HEK293 (cell line): ENCODE results near the gene STAT3.
A peak's percentile ranks its signal among the peaks of the same experiment; 100 is the strongest.

Experiments used
- GLI2 ChIP-seq: fragments of 450-650 bp; formaldehyde crosslinking; IDR thresholded peaks from 2 replicates; pipeline ENCODE4; 2017; ENCODE audit warnings: missing biosample characterization, missing genetic modification characterization, low read depth, borderline replicate concordance
- GLIS1 ChIP-seq: fragments of 450-650 bp; formaldehyde crosslinking; IDR thresholded peaks from 2 replicates; pipeline ENCODE4 v1.5.1; 2016; ENCODE audit warnings: missing biosample characterization, missing genetic modification characterization
- HOXD13 ChIP-seq: sonication (generic); formaldehyde crosslinking; IDR thresholded peaks from 2 replicates; pipeline ENCODE4 v1.8.0; 2022; ENCODE audit warnings: missing genetic modification reagents, borderline replicate concordance
- IKZF3 ChIP-seq: fragments of 450-650 bp; IDR thresholded peaks from 2 replicates; pipeline ENCODE4 v1.5.0; 2018; ENCODE audit warnings: missing biosample characterization, mild to moderate bottlenecking, missing genetic modification characterization, moderate library complexity
- KLF10 ChIP-seq: fragments of 450-650 bp; IDR thresholded peaks from 2 replicates; pipeline ENCODE4 v1.5.1; 2018; ENCODE audit warnings: missing biosample characterization, mild to moderate bottlenecking, missing genetic modification characterization
- OSR2 ChIP-seq: fragments of 450-650 bp; formaldehyde crosslinking; IDR thresholded peaks from 2 replicates; pipeline ENCODE4 v1.5.1; 2016; ENCODE audit warnings: missing biosample characterization, missing genetic modification characterization
- RBAK ChIP-seq: fragments of 450-650 bp; formaldehyde crosslinking; IDR thresholded peaks from 2 replicates; pipeline ENCODE4 v1.5.1; 2016; ENCODE audit warnings: missing biosample characterization, missing genetic modification characterization
- SETDB1 ChIP-seq: IDR thresholded peaks from one replicate; pipeline ENCODE4 v1.6.1; 2017; ENCODE audit warnings: mild to moderate bottlenecking, low read length, moderate library complexity, mixed read lengths; ENCODE audit not compliant: insufficient read length
- YY1 ChIP-seq: fragments of 450-650 bp; formaldehyde crosslinking; IDR thresholded peaks from 2 replicates; pipeline ENCODE4 v1.5.1; 2018; ENCODE audit warnings: missing biosample characterization, missing genetic modification characterization
- ZNF112 ChIP-seq: fragments of 450-650 bp; formaldehyde crosslinking; IDR thresholded peaks from 2 replicates; pipeline ENCODE4 v1.5.0; 2017; ENCODE audit warnings: missing biosample characterization, missing genetic modification characterization
- ZNF121 ChIP-seq: fragments of 450-650 bp; formaldehyde crosslinking; IDR thresholded peaks from 2 replicates; pipeline ENCODE4 v1.5.1; 2016; ENCODE audit warnings: missing biosample characterization, missing genetic modification characterization
- ZNF239 ChIP-seq: fragments of 450-650 bp; formaldehyde crosslinking; IDR thresholded peaks from 2 replicates; pipeline ENCODE4 v1.5.1; 2016; ENCODE audit warnings: missing biosample characterization, missing genetic modification characterization
- ZNF24 ChIP-seq: fragments of 450-650 bp; formaldehyde crosslinking; IDR thresholded peaks from 2 replicates; pipeline ENCODE4 v1.5.1; 2016; ENCODE audit warnings: missing biosample characterization, missing genetic modification characterization
- ZNF302 ChIP-seq: fragments of 450-650 bp; formaldehyde crosslinking; IDR thresholded peaks from 2 replicates; pipeline ENCODE4 v1.5.1; 2016; ENCODE audit warnings: missing biosample characterization, missing genetic modification characterization, low read depth
- ZNF391 ChIP-seq: fragments of 450-650 bp; formaldehyde crosslinking; IDR thresholded peaks from 2 replicates; pipeline ENCODE4 v1.5.1; 2016; ENCODE audit warnings: low read depth, missing biosample characterization, missing genetic modification characterization, borderline replicate concordance
- ZNF394 ChIP-seq: fragments of 450-650 bp; formaldehyde crosslinking; IDR thresholded peaks from 2 replicates; pipeline ENCODE4 v1.5.1; 2016; ENCODE audit warnings: missing biosample characterization, missing genetic modification characterization, mild to moderate bottlenecking, moderate library complexity, borderline replicate concordance
- ZNF48 ChIP-seq: fragments of 450-650 bp; formaldehyde crosslinking; IDR thresholded peaks from 2 replicates; pipeline ENCODE4 v1.5.1; 2016; ENCODE audit warnings: missing biosample characterization, missing genetic modification characterization
- ZNF529 ChIP-seq: fragments of 450-650 bp; formaldehyde crosslinking; IDR thresholded peaks from 2 replicates; pipeline ENCODE4 v1.5.1; 2017; ENCODE audit warnings: missing genetic modification characterization, missing biosample characterization; ENCODE audit not compliant: insufficient replicate concordance
- ZNF561 ChIP-seq: fragments of 450-650 bp; IDR thresholded peaks from 2 replicates; pipeline ENCODE4 v1.5.1; 2018; ENCODE audit warnings: missing biosample characterization, missing genetic modification characterization, borderline replicate concordance
- ZNF629 ChIP-seq: fragments of 450-650 bp; formaldehyde crosslinking; IDR thresholded peaks from 2 replicates; pipeline ENCODE4 v1.5.1; 2017; ENCODE audit warnings: missing biosample characterization, missing genetic modification characterization
- ZNF664 ChIP-seq: fragments of 450-650 bp; formaldehyde crosslinking; IDR thresholded peaks from 2 replicates; pipeline ENCODE4 v1.5.1; 2016; ENCODE audit warnings: missing biosample characterization, missing genetic modification characterization
- ZNF701 ChIP-seq: fragments of 450-650 bp; formaldehyde crosslinking; IDR thresholded peaks from 2 replicates; pipeline ENCODE4 v1.5.1; 2016; ENCODE audit warnings: missing biosample characterization, missing genetic modification characterization
- ZNF792 ChIP-seq: fragments of 450-650 bp; formaldehyde crosslinking; IDR thresholded peaks from 2 replicates; pipeline ENCODE4 v1.5.1; 2016; ENCODE audit warnings: missing biosample characterization, missing genetic modification characterization
- TF ChIP-seq, protein P1 (sequence below): fragments of 450-650 bp; formaldehyde crosslinking; IDR thresholded peaks from 2 replicates; pipeline ENCODE4 v1.5.1; 2016; ENCODE audit warnings: missing biosample characterization, missing genetic modification characterization
- TF ChIP-seq, protein P2 (sequence below): fragments of 450-650 bp; formaldehyde crosslinking; IDR thresholded peaks from 2 replicates; pipeline ENCODE4 v1.5.1; 2016; ENCODE audit warnings: missing biosample characterization, missing genetic modification characterization
- TF ChIP-seq, protein P3 (sequence below): fragments of 450-650 bp; formaldehyde crosslinking; IDR thresholded peaks from 2 replicates; pipeline ENCODE4 v1.5.1; 2017; ENCODE audit warnings: missing biosample characterization, missing genetic modification characterization
- TF ChIP-seq, protein P4 (sequence below): fragments of 450-650 bp; formaldehyde crosslinking; IDR thresholded peaks from 2 replicates; pipeline ENCODE4 v1.5.1; 2016; ENCODE audit warnings: missing biosample characterization, missing genetic modification characterization
- TF ChIP-seq, protein P5 (sequence below): fragments of 450-650 bp; formaldehyde crosslinking; IDR thresholded peaks from 2 replicates; pipeline ENCODE4 v1.5.1; 2016; ENCODE audit warnings: missing biosample characterization, missing genetic modification characterization
- TF ChIP-seq, protein P6 (sequence below): fragments of 450-650 bp; formaldehyde crosslinking; IDR thresholded peaks from 2 replicates; pipeline ENCODE4 v1.5.1; 2016; ENCODE audit warnings: missing biosample characterization, missing genetic modification characterization

STAT3 gene

DNA sequence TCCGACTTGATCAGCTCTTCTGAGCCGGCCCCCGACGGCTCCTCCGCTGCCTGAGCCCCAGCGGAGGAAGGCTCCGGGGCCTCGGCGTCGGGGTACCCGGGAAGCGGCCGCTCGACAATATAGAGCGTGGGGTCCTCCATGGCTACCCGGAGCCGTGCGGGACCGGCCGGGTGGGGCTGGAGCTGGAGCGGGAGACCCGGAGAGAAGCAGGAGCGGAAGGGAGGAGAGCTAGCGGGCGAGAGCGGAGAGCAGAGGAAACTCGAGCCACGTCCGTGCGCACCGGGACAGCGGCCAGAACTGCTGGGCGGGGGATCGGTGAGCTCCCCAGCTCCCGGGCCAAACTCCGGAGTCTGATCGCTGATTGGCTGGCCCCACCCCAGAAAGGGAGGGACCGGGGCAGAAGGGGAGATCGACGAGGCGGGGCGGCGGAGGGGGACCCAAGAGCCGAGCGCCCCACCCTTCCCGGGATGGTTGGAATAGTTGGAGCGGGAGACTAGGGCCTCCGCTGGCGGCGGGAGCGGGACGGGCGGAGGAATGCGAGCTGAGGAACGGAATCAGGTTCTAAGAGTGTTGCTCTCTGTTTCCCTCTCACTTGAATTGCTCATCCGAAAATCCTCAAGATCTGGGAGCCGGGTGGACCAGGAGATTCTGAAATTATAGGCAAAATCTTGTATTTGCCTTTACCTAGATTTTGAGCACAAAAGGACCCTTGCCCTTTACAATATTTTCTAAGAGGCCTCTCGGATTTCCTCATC, 34.9 kb upstream of the STAT3 start, which contains the start of gene CAVIN1 (continued):
- TF ChIP-seq, protein P1, sequence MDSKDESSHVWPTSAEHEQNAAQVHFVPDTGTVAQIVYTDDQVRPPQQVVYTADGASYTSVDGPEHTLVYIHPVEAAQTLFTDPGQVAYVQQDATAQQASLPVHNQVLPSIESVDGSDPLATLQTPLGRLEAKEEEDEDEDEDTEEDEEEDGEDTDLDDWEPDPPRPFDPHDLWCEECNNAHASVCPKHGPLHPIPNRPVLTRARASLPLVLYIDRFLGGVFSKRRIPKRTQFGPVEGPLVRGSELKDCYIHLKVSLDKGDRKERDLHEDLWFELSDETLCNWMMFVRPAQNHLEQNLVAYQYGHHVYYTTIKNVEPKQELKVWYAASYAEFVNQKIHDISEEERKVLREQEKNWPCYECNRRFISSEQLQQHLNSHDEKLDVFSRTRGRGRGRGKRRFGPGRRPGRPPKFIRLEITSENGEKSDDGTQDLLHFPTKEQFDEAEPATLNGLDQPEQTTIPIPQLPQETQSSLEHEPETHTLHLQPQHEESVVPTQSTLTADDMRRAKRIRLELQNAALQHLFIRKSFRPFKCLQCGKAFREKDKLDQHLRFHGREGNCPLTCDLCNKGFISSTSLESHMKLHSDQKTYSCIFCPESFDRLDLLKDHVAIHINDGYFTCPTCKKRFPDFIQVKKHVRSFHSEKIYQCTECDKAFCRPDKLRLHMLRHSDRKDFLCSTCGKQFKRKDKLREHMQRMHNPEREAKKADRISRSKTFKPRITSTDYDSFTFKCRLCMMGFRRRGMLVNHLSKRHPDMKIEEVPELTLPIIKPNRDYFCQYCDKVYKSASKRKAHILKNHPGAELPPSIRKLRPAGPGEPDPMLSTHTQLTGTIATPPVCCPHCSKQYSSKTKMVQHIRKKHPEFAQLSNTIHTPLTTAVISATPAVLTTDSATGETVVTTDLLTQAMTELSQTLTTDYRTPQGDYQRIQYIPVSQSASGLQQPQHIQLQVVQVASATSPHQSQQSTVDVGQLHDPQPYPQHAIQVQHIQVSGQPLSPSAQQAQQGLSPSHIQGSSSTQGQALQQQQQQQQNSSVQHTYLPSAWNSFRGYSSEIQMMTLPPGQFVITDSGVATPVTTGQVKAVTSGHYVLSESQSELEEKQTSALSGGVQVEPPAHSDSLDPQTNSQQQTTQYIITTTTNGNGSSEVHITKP (tag by site-specific recombination): peak; percentile 93
- TF ChIP-seq, protein P2, sequence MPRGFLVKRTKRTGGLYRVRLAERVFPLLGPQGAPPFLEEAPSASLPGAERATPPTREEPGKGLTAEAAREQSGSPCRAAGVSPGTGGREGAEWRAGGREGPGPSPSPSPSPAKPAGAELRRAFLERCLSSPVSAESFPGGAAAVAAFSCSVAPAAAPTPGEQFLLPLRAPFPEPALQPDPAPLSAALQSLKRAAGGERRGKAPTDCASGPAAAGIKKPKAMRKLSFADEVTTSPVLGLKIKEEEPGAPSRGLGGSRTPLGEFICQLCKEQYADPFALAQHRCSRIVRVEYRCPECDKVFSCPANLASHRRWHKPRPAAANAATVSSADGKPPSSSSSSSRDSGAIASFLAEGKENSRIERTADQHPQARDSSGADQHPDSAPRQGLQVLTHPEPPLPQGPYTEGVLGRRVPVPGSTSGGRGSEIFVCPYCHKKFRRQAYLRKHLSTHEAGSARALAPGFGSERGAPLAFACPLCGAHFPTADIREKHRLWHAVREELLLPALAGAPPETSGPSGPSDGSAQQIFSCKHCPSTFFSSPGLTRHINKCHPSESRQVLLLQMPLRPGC: peak; percentile 63; the same call in 1 of the 2 replicates
- TF ChIP-seq ZNF24 (tag by site-specific recombination) (no peak; the same call in 1 of the 2 replicates), ZNF629 (peak; percentile 66), ZNF302 (no peak), ZNF792 (tag by site-specific recombination) (no peak; the same call in 1 of the 2 replicates), GLI2 (tag by site-specific recombination) (no peak), ZNF561 (no peak), ZNF664 (tag by site-specific recombination) (no peak), IKZF3 (tag by site-specific recombination) (peak; percentile 91), RBAK (tag by site-specific recombination) (no peak), ZNF239 (tag by site-specific recombination) (0 out of 2 replicates have a peak, but pooled peaks have one; percentile 20), ZNF112 (tag by site-specific recombination) (no peak), KLF10 (tag by site-specific recombination) (peak; percentile 66; the same call in 1 of the 2 replicates), YY1 (tag by site-specific recombination) (0 out of 2 replicates have a peak, but pooled peaks have one; percentile 23), ZNF391 (tag by site-specific recombination) (peak; percentile 21; the same call in 1 of the 2 replicates), HOXD13 (CRISPR knock-in tag) (no peak), ZNF121 (tag by site-specific recombination) (no peak), ZNF701 (no peak), GLIS1 (tag by site-specific recombination) (peak; percentile 62), ZNF529 (tag by site-specific recombination) (no peak), OSR2 (tag by site-specific recombination) (no peak; the same call in 1 of the 2 replicates), ZNF48 (no peak), SETDB1 (no peak), ZNF394 (tag by site-specific recombination) (peak; percentile 92)
- TF ChIP-seq, protein P3, sequence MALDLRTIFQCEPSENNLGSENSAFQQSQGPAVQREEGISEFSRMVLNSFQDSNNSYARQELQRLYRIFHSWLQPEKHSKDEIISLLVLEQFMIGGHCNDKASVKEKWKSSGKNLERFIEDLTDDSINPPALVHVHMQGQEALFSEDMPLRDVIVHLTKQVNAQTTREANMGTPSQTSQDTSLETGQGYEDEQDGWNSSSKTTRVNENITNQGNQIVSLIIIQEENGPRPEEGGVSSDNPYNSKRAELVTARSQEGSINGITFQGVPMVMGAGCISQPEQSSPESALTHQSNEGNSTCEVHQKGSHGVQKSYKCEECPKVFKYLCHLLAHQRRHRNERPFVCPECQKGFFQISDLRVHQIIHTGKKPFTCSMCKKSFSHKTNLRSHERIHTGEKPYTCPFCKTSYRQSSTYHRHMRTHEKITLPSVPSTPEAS (tag by site-specific recombination): peak; percentile 52
- TF ChIP-seq, protein P4, sequence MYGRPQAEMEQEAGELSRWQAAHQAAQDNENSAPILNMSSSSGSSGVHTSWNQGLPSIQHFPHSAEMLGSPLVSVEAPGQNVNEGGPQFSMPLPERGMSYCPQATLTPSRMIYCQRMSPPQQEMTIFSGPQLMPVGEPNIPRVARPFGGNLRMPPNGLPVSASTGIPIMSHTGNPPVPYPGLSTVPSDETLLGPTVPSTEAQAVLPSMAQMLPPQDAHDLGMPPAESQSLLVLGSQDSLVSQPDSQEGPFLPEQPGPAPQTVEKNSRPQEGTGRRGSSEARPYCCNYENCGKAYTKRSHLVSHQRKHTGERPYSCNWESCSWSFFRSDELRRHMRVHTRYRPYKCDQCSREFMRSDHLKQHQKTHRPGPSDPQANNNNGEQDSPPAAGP (tag by site-specific recombination): peak; percentile 73
- TF ChIP-seq, protein P5, sequence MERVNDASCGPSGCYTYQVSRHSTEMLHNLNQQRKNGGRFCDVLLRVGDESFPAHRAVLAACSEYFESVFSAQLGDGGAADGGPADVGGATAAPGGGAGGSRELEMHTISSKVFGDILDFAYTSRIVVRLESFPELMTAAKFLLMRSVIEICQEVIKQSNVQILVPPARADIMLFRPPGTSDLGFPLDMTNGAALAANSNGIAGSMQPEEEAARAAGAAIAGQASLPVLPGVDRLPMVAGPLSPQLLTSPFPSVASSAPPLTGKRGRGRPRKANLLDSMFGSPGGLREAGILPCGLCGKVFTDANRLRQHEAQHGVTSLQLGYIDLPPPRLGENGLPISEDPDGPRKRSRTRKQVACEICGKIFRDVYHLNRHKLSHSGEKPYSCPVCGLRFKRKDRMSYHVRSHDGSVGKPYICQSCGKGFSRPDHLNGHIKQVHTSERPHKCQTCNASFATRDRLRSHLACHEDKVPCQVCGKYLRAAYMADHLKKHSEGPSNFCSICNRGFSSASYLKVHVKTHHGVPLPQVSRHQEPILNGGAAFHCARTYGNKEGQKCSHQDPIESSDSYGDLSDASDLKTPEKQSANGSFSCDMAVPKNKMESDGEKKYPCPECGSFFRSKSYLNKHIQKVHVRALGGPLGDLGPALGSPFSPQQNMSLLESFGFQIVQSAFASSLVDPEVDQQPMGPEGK (tag by site-specific recombination): peak; percentile 99
- TF ChIP-seq, protein P6, sequence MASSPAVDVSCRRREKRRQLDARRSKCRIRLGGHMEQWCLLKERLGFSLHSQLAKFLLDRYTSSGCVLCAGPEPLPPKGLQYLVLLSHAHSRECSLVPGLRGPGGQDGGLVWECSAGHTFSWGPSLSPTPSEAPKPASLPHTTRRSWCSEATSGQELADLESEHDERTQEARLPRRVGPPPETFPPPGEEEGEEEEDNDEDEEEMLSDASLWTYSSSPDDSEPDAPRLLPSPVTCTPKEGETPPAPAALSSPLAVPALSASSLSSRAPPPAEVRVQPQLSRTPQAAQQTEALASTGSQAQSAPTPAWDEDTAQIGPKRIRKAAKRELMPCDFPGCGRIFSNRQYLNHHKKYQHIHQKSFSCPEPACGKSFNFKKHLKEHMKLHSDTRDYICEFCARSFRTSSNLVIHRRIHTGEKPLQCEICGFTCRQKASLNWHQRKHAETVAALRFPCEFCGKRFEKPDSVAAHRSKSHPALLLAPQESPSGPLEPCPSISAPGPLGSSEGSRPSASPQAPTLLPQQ: no peak; the same call in 1 of the 2 replicates
